OCI-LY3 (cell line): Measurements from ENCODE around the gene SRSF12.
A peak's percentile ranks its signal among the peaks of the same experiment; 100 is the strongest.

Experiments
- H2AFZ ChIP-seq: fragments of 200-600, 300-600 bp; shearing (Covaris generic); 2 replicates; pipeline ENCODE4 v1.6.0; 2014; ENCODE audit warnings: antibody characterized with exemption, low read depth, low read length
- H3K27ac ChIP-seq: fragments of 200-600, 300-600 bp; sonication (generic); 2 replicates; pipeline ENCODE4 v1.5.1; 2014; ENCODE audit warnings: mild to moderate bottlenecking, low read length, moderate library complexity, mixed read lengths
- H3K27me3 ChIP-seq: fragments of 200-600, 300-600 bp; sonication (generic); 2 replicates; pipeline ENCODE4 v1.6.1; 2014; ENCODE audit warnings: low read depth, low read length, mixed read lengths
- H3K36me3 ChIP-seq: fragments of 200-600, 300-600 bp; sonication (generic); replicated peaks from 2 replicates; pipeline ENCODE3; 2014; ENCODE audit warnings: low read depth, low read length, mixed read lengths
- H3K4me1 ChIP-seq: fragments of 300-600, 200-600 bp; sonication (generic); 2 replicates; pipeline ENCODE4 v1.6.1; 2014; ENCODE audit warnings: low read length, mixed read lengths
- H3K4me2 ChIP-seq: fragments of 200-600, 300-600 bp; sonication (generic); 2 replicates; pipeline ENCODE4 v1.6.1; 2014; ENCODE audit warnings: low read length, mixed read lengths
- H3K4me3 ChIP-seq: fragments of 300-600, 200-600 bp; sonication (generic); 2 replicates; pipeline ENCODE4 v1.5.1; 2014; ENCODE audit warnings: antibody characterized with exemption, mild to moderate bottlenecking, low read length, moderate library complexity
- H3K79me2 ChIP-seq: fragments of 300-600, 200-600 bp; shearing (Covaris generic); 2 replicates; pipeline ENCODE4 v1.6.1; 2014; ENCODE audit warnings: mild to moderate bottlenecking, low read length, mixed read lengths
- H3K9ac ChIP-seq: fragments of 300-600, 200-600 bp; shearing (Covaris generic); 2 replicates; pipeline ENCODE4 v1.6.0; 2014; ENCODE audit warnings: mild to moderate bottlenecking, low read length, moderate library complexity
- H3K9me3 ChIP-seq: fragments of 200-600, 300-600 bp; shearing (Covaris generic); 2 replicates; pipeline ENCODE4 v1.6.1; 2014; ENCODE audit warnings: low read length, mixed read lengths; ENCODE audit not compliant: insufficient read depth
- H4K20me1 ChIP-seq: fragments of 200-600, 300-600 bp; sonication (generic); 2 replicates; pipeline ENCODE4 v1.6.1; 2016; ENCODE audit warnings: low read length, mixed read lengths; ENCODE audit not compliant: insufficient read depth
- EZH2phosphoT487 ChIP-seq: fragments of 200-600 bp; shearing (Covaris generic); IDR thresholded peaks from 2 replicates; pipeline ENCODE4 v1.6.1; 2018; ENCODE audit warnings: antibody characterized with exemption, mixed run types, low read depth
- TF ChIP-seq, protein P1 (sequence below): fragments of 200-600, 300-600 bp; sonication (generic); IDR thresholded peaks from 2 replicates; pipeline ENCODE4 v1.5.1; 2014; ENCODE audit warnings: antibody characterized with exemption, low read length, low read depth

Gene SRSF12

GRCh38 chr6:89111933-89112332, 5.9 kb downstream of the SRSF12 start:
- no peak overlapping the region for H2AFZ ChIP-seq
- no peaks in the 10 kb centered on the region for H3K36me3 ChIP-seq
- TF ChIP-seq EZH2phosphoT487 = no peak
- TF ChIP-seq, protein P1, sequence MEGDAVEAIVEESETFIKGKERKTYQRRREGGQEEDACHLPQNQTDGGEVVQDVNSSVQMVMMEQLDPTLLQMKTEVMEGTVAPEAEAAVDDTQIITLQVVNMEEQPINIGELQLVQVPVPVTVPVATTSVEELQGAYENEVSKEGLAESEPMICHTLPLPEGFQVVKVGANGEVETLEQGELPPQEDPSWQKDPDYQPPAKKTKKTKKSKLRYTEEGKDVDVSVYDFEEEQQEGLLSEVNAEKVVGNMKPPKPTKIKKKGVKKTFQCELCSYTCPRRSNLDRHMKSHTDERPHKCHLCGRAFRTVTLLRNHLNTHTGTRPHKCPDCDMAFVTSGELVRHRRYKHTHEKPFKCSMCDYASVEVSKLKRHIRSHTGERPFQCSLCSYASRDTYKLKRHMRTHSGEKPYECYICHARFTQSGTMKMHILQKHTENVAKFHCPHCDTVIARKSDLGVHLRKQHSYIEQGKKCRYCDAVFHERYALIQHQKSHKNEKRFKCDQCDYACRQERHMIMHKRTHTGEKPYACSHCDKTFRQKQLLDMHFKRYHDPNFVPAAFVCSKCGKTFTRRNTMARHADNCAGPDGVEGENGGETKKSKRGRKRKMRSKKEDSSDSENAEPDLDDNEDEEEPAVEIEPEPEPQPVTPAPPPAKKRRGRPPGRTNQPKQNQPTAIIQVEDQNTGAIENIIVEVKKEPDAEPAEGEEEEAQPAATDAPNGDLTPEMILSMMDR = no peak

GRCh38 chr6:89110284-89110683, 7.6 kb downstream of the SRSF12 start:
- Histone ChIP-seq H3K9ac (no peak overlapping the region), H3K4me2 (no peak overlapping the region), H3K4me1 (no peaks in the 10 kb centered on the region), H3K27me3 (no peaks in the 10 kb centered on the region), H3K27ac (no peak overlapping the region), H4K20me1 (no peaks in the 10 kb centered on the region), H3K9me3 (no peaks in the 10 kb centered on the region), H3K4me3 (no peak overlapping the region), H2AFZ (no peak overlapping the region), H3K36me3 (no peaks in the 10 kb centered on the region), H3K79me2 (no peaks in the 10 kb centered on the region)
- no peak for TF ChIP-seq EZH2phosphoT487
- TF ChIP-seq, protein P1 = no peak

More at GRCh38 chr6:89111933-89112332, 5.9 kb downstream of the SRSF12 start:
- no peak overlapping the region for H3K4me3 ChIP-seq
- no peaks in the 10 kb centered on the region; the same call in 1 of the 2 replicates for H3K27me3 ChIP-seq
- no peaks in the 10 kb centered on the region for H3K79me2 ChIP-seq
- no peaks in the 10 kb centered on the region for H4K20me1 ChIP-seq
- H3K27ac ChIP-seq = no peak overlapping the region
- H3K4me1 ChIP-seq = no peaks in the 10 kb centered on the region
- no peak overlapping the region for H3K4me2 ChIP-seq
- no peaks in the 10 kb centered on the region for H3K9me3 ChIP-seq
- no peak overlapping the region for H3K9ac ChIP-seq

GRCh38 chr6:89100114-89100513, 17.8 kb downstream of the SRSF12 start:
- Histone ChIP-seq H3K4me3 (no peak overlapping the region), H3K79me2 (no peaks in the 10 kb centered on the region)

DNA sequence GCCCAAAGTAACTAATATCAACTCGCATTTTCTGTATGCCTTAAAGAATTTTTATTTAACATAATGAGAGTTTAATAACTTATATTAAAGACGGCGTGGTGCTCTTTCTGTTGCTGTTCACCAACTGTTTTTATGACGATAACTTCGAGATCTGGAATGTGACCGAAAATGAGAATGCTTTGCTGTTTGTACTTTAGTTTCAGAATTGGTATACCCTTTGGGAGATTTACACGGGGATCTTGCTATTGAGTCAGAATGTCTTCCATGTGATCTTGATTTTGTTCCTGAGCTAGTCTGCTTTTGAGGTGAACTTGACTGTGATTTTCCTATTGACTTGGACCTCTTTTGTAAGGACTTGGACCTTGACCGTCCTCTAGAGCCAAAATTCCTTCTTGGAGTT, 19.4 kb downstream of the SRSF12 start:
- no peaks in the 10 kb centered on the region for H3K27me3 ChIP-seq
- peak overlapping the region; percentile 24 for H3K27ac ChIP-seq
- H3K4me2 ChIP-seq = peak overlapping the region; percentile 82
- H3K4me3 ChIP-seq = peak overlapping the region; percentile 62
- no peaks in the 10 kb centered on the region for H4K20me1 ChIP-seq
- peak overlapping the region; percentile 10; the same call in 1 of the 2 replicates for H2AFZ ChIP-seq
- peak overlapping the region; percentile 30; the same call in 1 of the 2 replicates for H3K9ac ChIP-seq
- H3K9me3 ChIP-seq = no peaks in the 10 kb centered on the region
- no peaks in the 10 kb centered on the region for H3K79me2 ChIP-seq
- no peaks in the 10 kb centered on the region for H3K36me3 ChIP-seq
- TF ChIP-seq, protein P1 = no peak
- no peak for TF ChIP-seq EZH2phosphoT487
- peaks cover 19% of the 10 kb centered on the region for H3K4me1 ChIP-seq

More at GRCh38 chr6:89100114-89100513, 17.8 kb downstream of the SRSF12 start:
- TF ChIP-seq, protein P1 = no peak
- TF ChIP-seq EZH2phosphoT487 = no peak
- H4K20me1 ChIP-seq = no peaks in the 10 kb centered on the region
- H3K27ac ChIP-seq = no peak overlapping the region
- H3K36me3 ChIP-seq = no peaks in the 10 kb centered on the region
- no peak overlapping the region for H3K9ac ChIP-seq
- peaks cover 19% of the 10 kb centered on the region for H3K4me1 ChIP-seq
- no peaks in the 10 kb centered on the region for H3K9me3 ChIP-seq
- no peak overlapping the region for H3K4me2 ChIP-seq
- no peaks in the 10 kb centered on the region for H3K27me3 ChIP-seq
- no peak overlapping the region for H2AFZ ChIP-seq
